SU-DHL-6 (cell line): ENCODE data around the gene PALS2.

Source experiments
- H2AFZ ChIP-seq: fragments of 200-600 bp; sonication (generic); 2 replicates; pipeline ENCODE4 v1.6.1; 2014; ENCODE audit warnings: low read depth, mild to moderate bottlenecking, moderate library complexity, mixed read lengths, antibody characterized with exemption, low read length; ENCODE audit not compliant: severe bottlenecking
- H3F3A ChIP-seq: fragments of 200-600 bp; shearing (Covaris generic); 2 replicates; pipeline ENCODE4 v1.6.0; 2016; ENCODE audit warnings: antibody characterized with exemption, mild to moderate bottlenecking; ENCODE audit not compliant: insufficient read depth
- H3K27ac ChIP-seq: fragments of 200-600 bp; sonication (generic); 2 replicates; pipeline ENCODE4 v1.5.1; 2016; ENCODE audit warnings: low read depth, mild to moderate bottlenecking, low read length, moderate library complexity, mixed read lengths
- H3K27me3 ChIP-seq: fragments of 200-600 bp; sonication (generic), shearing (Covaris generic); 2 replicates; pipeline ENCODE4 v1.6.0; 2014; ENCODE audit warnings: mild to moderate bottlenecking, low read length
- H3K36me3 ChIP-seq: fragments of 200-600 bp; sonication (generic); 2 replicates; pipeline ENCODE4 v1.6.1; 2014; ENCODE audit warnings: mild to moderate bottlenecking, low read length, mixed read lengths
- H3K4me2 ChIP-seq: fragments of 300-600, 200-600 bp; shearing (Covaris generic), sonication (generic); 2 replicates; pipeline ENCODE4 v1.6.0; 2014; ENCODE audit warnings: low read length, low read depth, mild to moderate bottlenecking; ENCODE audit not compliant: poor library complexity, severe bottlenecking
- H3K4me3 ChIP-seq: fragments of 200-600 bp; sonication (generic); 2 replicates; pipeline ENCODE4 v1.5.1; 2014; ENCODE audit warnings: antibody characterized with exemption, low read length, mild to moderate bottlenecking, mixed read lengths; ENCODE audit not compliant: insufficient read depth, poor library complexity, severe bottlenecking
- H3K79me2 ChIP-seq: fragments of 200-600 bp; sonication (generic); 2 replicates; pipeline ENCODE4 v1.6.1; 2014; ENCODE audit warnings: mild to moderate bottlenecking, low read length, moderate library complexity; ENCODE audit not compliant: insufficient read depth
- H3K9ac ChIP-seq: fragments of 200-600 bp; sonication (generic); 2 replicates; pipeline ENCODE4 v1.7.0; 2014; ENCODE audit warnings: mild to moderate bottlenecking, low read length
- H3K9me2 ChIP-seq: fragments of 200-600 bp; sonication (generic); replicated peaks from 2 replicates; pipeline ENCODE4 v1.6.1; 2014; ENCODE audit warnings: low read length; ENCODE audit not compliant: insufficient read depth
- H3K9me3 ChIP-seq: fragments of 200-600 bp; sonication (generic); 2 replicates; pipeline ENCODE4 v1.6.1; 2014; ENCODE audit warnings: low read length, mixed read lengths; ENCODE audit not compliant: insufficient read depth
- H4K20me1 ChIP-seq: fragments of 200-600 bp; sonication (generic); 2 replicates; pipeline ENCODE4 v1.6.1; 2014; ENCODE audit warnings: low read depth, mild to moderate bottlenecking, antibody characterized with exemption, low read length, moderate library complexity, mixed read lengths
- EZH2phosphoT487 ChIP-seq: fragments of 200-600 bp; sonication (generic), shearing (Covaris generic); conservative IDR thresholded peaks from 2 replicates; pipeline ENCODE4 v1.6.1; 2018; ENCODE audit warnings: mild to moderate bottlenecking, antibody characterized with exemption, low read length, moderate library complexity, mixed read lengths
- TF ChIP-seq, protein P1 (sequence below): fragments of 200-600 bp; sonication (generic); IDR thresholded peaks from one replicate; pipeline ENCODE4 v1.5.1; 2017; ENCODE audit warnings: antibody characterized with exemption, mild to moderate bottlenecking, low read length, moderate library complexity; ENCODE audit not compliant: insufficient read depth, poor library complexity, severe bottlenecking

The PALS2 gene, protein sequence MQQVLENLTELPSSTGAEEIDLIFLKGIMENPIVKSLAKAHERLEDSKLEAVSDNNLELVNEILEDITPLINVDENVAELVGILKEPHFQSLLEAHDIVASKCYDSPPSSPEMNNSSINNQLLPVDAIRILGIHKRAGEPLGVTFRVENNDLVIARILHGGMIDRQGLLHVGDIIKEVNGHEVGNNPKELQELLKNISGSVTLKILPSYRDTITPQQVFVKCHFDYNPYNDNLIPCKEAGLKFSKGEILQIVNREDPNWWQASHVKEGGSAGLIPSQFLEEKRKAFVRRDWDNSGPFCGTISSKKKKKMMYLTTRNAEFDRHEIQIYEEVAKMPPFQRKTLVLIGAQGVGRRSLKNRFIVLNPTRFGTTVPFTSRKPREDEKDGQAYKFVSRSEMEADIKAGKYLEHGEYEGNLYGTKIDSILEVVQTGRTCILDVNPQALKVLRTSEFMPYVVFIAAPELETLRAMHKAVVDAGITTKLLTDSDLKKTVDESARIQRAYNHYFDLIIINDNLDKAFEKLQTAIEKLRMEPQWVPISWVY

GRCh38 chr7:24572997-24573553, at the start of gene PALS2:
TSS of gene PALS2 (plus strand) at chr7:24573452. CDS start at chr7:24623668, 50,216 bp downstream.
- Histone ChIP-seq H3K9ac (peak within 1 kb of the TSS; percentile 89), H3K27me3 (no peaks in the 10 kb centered on the region), H3F3A (peaks cover 22% of the 10 kb centered on the region), H3K9me3 (no peaks in the 10 kb centered on the region), H3K4me3 (peak within 1 kb of the TSS; percentile 76), H3K27ac (peak within 1 kb of the TSS; percentile 66), H3K4me2 (peak within 1 kb of the TSS; percentile 74), H2AFZ (peak within 1 kb of the TSS; percentile 93), H3K9me2 (no peaks in the 10 kb centered on the region), H3K79me2 (peaks cover 43% of the 10 kb centered on the region), H3K36me3 (0 out of 2 replicates have a peak, but pooled peaks cover 5% of the 10 kb centered on the region), H4K20me1 (peaks cover 31% of the 10 kb centered on the region)
- no peak for TF ChIP-seq EZH2phosphoT487
- TF ChIP-seq, protein P1, sequence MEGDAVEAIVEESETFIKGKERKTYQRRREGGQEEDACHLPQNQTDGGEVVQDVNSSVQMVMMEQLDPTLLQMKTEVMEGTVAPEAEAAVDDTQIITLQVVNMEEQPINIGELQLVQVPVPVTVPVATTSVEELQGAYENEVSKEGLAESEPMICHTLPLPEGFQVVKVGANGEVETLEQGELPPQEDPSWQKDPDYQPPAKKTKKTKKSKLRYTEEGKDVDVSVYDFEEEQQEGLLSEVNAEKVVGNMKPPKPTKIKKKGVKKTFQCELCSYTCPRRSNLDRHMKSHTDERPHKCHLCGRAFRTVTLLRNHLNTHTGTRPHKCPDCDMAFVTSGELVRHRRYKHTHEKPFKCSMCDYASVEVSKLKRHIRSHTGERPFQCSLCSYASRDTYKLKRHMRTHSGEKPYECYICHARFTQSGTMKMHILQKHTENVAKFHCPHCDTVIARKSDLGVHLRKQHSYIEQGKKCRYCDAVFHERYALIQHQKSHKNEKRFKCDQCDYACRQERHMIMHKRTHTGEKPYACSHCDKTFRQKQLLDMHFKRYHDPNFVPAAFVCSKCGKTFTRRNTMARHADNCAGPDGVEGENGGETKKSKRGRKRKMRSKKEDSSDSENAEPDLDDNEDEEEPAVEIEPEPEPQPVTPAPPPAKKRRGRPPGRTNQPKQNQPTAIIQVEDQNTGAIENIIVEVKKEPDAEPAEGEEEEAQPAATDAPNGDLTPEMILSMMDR: no peak

- Histone ChIP-seq H2AFZ (no peak overlapping the region), H3K9me3 (no peaks in the 10 kb centered on the region), H3K79me2 (no peaks in the 10 kb centered on the region), H4K20me1 (0 out of 2 replicates have a peak, but pooled peaks cover 3% of the 10 kb centered on the region), H3K4me3 (no peak overlapping the region), H3K9ac (no peak overlapping the region), H3F3A (no peaks in the 10 kb centered on the region), H3K27ac (no peak overlapping the region), H3K36me3 (no peaks in the 10 kb centered on the region), H3K9me2 (no peaks in the 10 kb centered on the region), H3K4me2 (no peak overlapping the region), H3K27me3 (no peaks in the 10 kb centered on the region)
- TF ChIP-seq, protein P1: no peak
- no peak for TF ChIP-seq EZH2phosphoT487
Observed at GRCh38 chr7:24531255-24531654, 42.0 kb upstream of the PALS2 start.

DNA sequence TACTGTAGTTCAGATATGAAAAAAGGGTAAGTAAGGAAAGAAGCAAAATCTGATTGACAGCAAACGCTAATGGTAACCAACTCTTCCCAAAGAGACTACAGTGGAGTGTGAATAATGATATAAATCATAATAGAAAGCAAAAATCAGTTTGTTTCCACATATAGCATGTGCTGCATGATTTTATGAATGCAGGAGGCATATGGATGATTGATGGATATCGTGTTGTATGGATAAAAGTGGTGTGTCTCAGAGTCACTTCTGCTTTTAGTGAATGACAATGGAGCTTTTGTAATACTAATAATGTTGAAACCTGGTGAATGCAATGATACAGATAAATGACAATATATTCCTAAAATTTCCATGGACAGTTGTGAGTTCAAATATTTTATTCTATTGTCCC, 36.6 kb upstream of the PALS2 start:
- Histone ChIP-seq H4K20me1 (0 out of 2 replicates have a peak, but pooled peaks cover 3% of the 10 kb centered on the region), H3K4me2 (no peak overlapping the region), H3K9me3 (no peaks in the 10 kb centered on the region), H2AFZ (no peak overlapping the region), H3K27ac (no peak overlapping the region), H3K36me3 (no peaks in the 10 kb centered on the region), H3K79me2 (no peaks in the 10 kb centered on the region), H3F3A (no peaks in the 10 kb centered on the region), H3K4me3 (no peak overlapping the region), H3K9me2 (no peaks in the 10 kb centered on the region), H3K9ac (no peak overlapping the region), H3K27me3 (no peaks in the 10 kb centered on the region)
- TF ChIP-seq EZH2phosphoT487: no peak
- TF ChIP-seq, protein P1: no peak
